Fibroblast of lung (primary cell): ENCODE results near the gene ZNF618. TPM values are rescaled to one million over a fixed set of nuclear protein-coding genes. Genes with fewer than 3 reads are reported as not detected.

Experiments used
- DNase-seq, 2 donors: peaks; one replicate each; pipeline versions ENCODE4 v3.0.0 to v3.0.0-alpha.2; 2010; ENCODE audit warnings: low read depth in 2 of 2
- H2AFZ ChIP-seq: 2 replicates; pipeline ENCODE4 v1.5.1; 2012; ENCODE audit warnings: low read length, control low read depth, inconsistent platforms
- H3K27ac ChIP-seq: 2 replicates; pipeline ENCODE4 v1.5.1; 2011; ENCODE audit warnings: low read length, control low read depth; ENCODE audit not compliant: insufficient read depth
- H3K27me3 ChIP-seq: 2 replicates; pipeline ENCODE4 v1.5.1; 2011; ENCODE audit warnings: mild to moderate bottlenecking, low read length; ENCODE audit not compliant: control insufficient read depth, insufficient read depth
- H3K36me3 ChIP-seq: 2 replicates; pipeline ENCODE4 v1.5.1; 2011; ENCODE audit warnings: low read length; ENCODE audit not compliant: control insufficient read depth, insufficient read depth
- H3K4me1 ChIP-seq: 2 replicates; pipeline ENCODE4 v1.5.1; 2011; ENCODE audit warnings: low read length; ENCODE audit not compliant: control insufficient read depth, insufficient read depth; ENCODE audit errors: extremely low read depth
- H3K4me2 ChIP-seq: 2 replicates; pipeline ENCODE4 v1.5.1; 2011; ENCODE audit warnings: low read length, control low read depth; ENCODE audit not compliant: insufficient read depth; ENCODE audit errors: extremely low read depth
- H3K4me3 ChIP-seq, 4 experiments: fragments of 200-600 bp in 1 of 4; sonication (generic) in 1 of 4; replicated peaks in 1 of 4; 2 replicates each; pipeline ENCODE4 v1.5.1; 2011 to 2016; ENCODE audit warnings: low read length in 4 of 4, low read depth in 3 of 4, mild to moderate bottlenecking in 3 of 4, control low read depth in 2 of 4, inconsistent platforms in 1 of 4, mixed read lengths in 1 of 4; ENCODE audit not compliant: insufficient read depth in 1 of 4; ENCODE audit errors: control extremely low read depth in 1 of 4
- H3K79me2 ChIP-seq: 2 replicates; pipeline ENCODE4 v1.5.1; 2012; ENCODE audit warnings: mild to moderate bottlenecking, low read length, inconsistent platforms; ENCODE audit not compliant: control insufficient read depth, insufficient read depth
- H3K9ac ChIP-seq: 2 replicates; pipeline ENCODE4 v1.5.1; 2011; ENCODE audit warnings: mild to moderate bottlenecking, low read length, control low read depth; ENCODE audit not compliant: insufficient read depth
- H3K9me3 ChIP-seq: 2 replicates; pipeline ENCODE4 v1.5.1; 2012; ENCODE audit warnings: low read depth, low read length; ENCODE audit not compliant: control insufficient read depth, insufficient read depth
- H4K20me1 ChIP-seq: 2 replicates; pipeline ENCODE4 v1.5.1; 2011; ENCODE audit warnings: low read length; ENCODE audit not compliant: control insufficient read depth, insufficient read depth; ENCODE audit errors: extremely low read depth
- CTCF ChIP-seq, 2 donors: IDR thresholded peaks in 1 of 2; conservative IDR thresholded peaks in 1 of 2; 1 replicate in 1 of 2; 2 replicates in 1 of 2; pipeline ENCODE4 v1.5.1; 2011 to 2012; ENCODE audit warnings: low read length in 2 of 2, control low read depth in 1 of 2, inconsistent platforms in 1 of 2, low read depth in 1 of 2, mild to moderate bottlenecking in 1 of 2
- EZH2 ChIP-seq: IDR thresholded peaks from 2 replicates; pipeline ENCODE4 v1.5.1; 2012; ENCODE audit warnings: low read length, control low read depth, mild to moderate bottlenecking; ENCODE audit errors: missing control alignments
- polyA plus RNA-seq, 2 donors: library from polyadenylated mRNA; depleted of rRNA in 1 of 2; stranded (reverse) in 1 of 2; unstranded in 1 of 2; fragments of >200 nt; gene quantifications; 2 replicates each; pipeline ENCODE4 v1.2.1, GENCODE V29; 2011 to 2012; ENCODE audit warnings: missing spikeins in 1 of 2
- total RNA-seq: library from RNA; depleted of rRNA; stranded (reverse); fragments of >200 nt; gene quantifications from 2 replicates; pipeline ENCODE4 v1.2.1, GENCODE V29; 2014

The ZNF618 gene
- total and polyA plus RNA-seq, 2 donors (not counting 1 experiment from before 2014, with no cell fraction given): 6.6 to 8.6 TPM

DNA sequence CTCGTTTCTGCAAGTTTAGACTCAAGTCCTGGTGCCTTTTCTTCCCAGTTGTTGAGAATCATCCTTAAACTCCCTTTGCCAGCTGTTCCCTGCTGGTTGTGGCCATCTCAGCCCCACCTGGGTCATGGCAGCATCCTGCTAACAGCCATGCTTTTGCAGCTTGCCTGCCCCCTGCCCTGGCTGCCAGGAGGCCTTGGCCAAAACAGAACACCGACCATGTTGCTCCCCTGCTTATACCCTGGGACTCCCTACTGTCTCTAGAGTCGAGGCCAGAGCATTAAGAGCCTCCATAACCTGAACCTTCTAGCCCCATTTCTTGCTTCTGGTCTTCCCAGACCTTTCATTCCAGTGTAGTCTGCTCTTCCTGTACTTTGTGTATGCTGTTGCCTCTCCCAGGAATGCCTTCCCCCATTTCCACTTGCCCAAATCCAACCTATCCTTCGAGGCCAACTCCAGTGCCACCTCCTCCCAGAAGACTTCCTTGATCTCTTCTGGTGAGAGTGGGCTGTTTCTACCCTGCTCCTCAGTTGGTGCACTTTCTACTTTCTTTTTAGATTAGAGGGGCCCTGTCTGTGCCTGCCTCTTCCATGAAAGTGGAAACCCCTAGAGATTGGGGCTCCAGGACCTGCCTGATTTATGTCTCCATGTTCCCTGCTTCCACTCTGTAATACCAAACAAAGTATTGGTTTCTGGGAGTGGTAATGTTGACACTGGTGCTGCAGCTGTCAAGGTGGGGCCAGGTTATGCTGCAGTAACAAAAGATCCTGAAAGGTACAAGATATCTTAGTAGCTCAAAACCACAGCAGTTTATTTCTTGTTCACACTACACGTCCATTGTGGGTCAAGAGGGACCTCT lies 113.8 kb downstream of the ZNF618 start:
- Histone ChIP-seq H3K4me1 (peaks cover 8% of the 10 kb centered on the region), H3K4me3 (no peak overlapping the region), H3K79me2 (no peaks in the 10 kb centered on the region), H4K20me1 (no peaks in the 10 kb centered on the region), H3K4me2 (no peak overlapping the region), H3K36me3 (peaks cover 3% of the 10 kb centered on the region), H3K27ac (no peak overlapping the region), H3K9ac (no peak overlapping the region), H3K9me3 (no peaks in the 10 kb centered on the region), H2AFZ (no peak overlapping the region), H3K27me3 (no peaks in the 10 kb centered on the region)
- no peak for TF ChIP-seq EZH2
- no peak for TF ChIP-seq CTCF (conservative IDR thresholded peaks at IDR 0.05 in 1 of 2, IDR thresholded peaks at IDR 0.05 in 1 of 2; ENCODE audit: low read depth in 1 of 2, low read length in 2 of 2)
- no peak for DNase-seq

- TF ChIP-seq CTCF (conservative IDR thresholded peaks at IDR 0.05 in 1 of 2, IDR thresholded peaks at IDR 0.05 in 1 of 2; ENCODE audit: low read depth in 1 of 2, low read length in 2 of 2) (no peak), EZH2 (no peak)
- Histone ChIP-seq H3K79me2 (no peaks in the 10 kb centered on the region), H3K27me3 (no peaks in the 10 kb centered on the region), H4K20me1 (no peaks in the 10 kb centered on the region), H3K9me3 (no peaks in the 10 kb centered on the region), H3K36me3 (peaks cover 3% of the 10 kb centered on the region), H3K4me3 (no peak overlapping the region), H3K9ac (no peak overlapping the region), H3K27ac (no peak overlapping the region), H2AFZ (no peak overlapping the region), H3K4me2 (no peak overlapping the region), H3K4me1 (peaks cover 8% of the 10 kb centered on the region)
- no peak for DNase-seq
Measured at GRCh38 chr9:113990570-113990907, 114.4 kb downstream of the ZNF618 start.

GRCh38 chr9:113990975-113991471 lies 114.9 kb downstream of the ZNF618 start:
- Histone ChIP-seq H3K9me3 (no peaks in the 10 kb centered on the region), H3K4me1 (peaks cover 8% of the 10 kb centered on the region), H3K4me3 (no peak overlapping the region), H3K27ac (no peak overlapping the region), H3K79me2 (no peaks in the 10 kb centered on the region), H4K20me1 (no peaks in the 10 kb centered on the region), H3K36me3 (peaks cover 3% of the 10 kb centered on the region), H3K9ac (no peak overlapping the region), H2AFZ (no peak overlapping the region), H3K27me3 (no peaks in the 10 kb centered on the region), H3K4me2 (no peak overlapping the region)
- TF ChIP-seq EZH2 (no peak), CTCF (conservative IDR thresholded peaks at IDR 0.05 in 1 of 2, IDR thresholded peaks at IDR 0.05 in 1 of 2; ENCODE audit: low read depth in 1 of 2, low read length in 2 of 2) (no peak)
- DNase-seq: peak in 1 of 2 donors; percentile 42
